Activated T-helper 2 cell treated with anti-CD3 and anti-CD28 coated beads, Interferon-gamma antibody, Interleukin-2, Interleukin-4, amounts not matched to agents 10 μg/mL and 5 μg/mL and 100 μg/mL, durations not matched to agents 14 hours and 24 hours and 36 hours (primary cell): ENCODE results near the gene ANKRD23. TPM values are rescaled to one million over a fixed set of nuclear protein-coding genes. Genes with fewer than 3 reads are reported as not detected.
"Not testable (repeated sequence)": the region's sequence is repeated elsewhere in the genome, so short reads cannot be mapped to it uniquely, and the experiment has no call there.

Experiments
- DNase-seq: peaks from one replicate; pipeline ENCODE4 v3.0.0; 2021; ENCODE audit warnings: low spot score
- H3K27ac Mint-ChIP-seq: one replicate; pipeline ENCODE4 v1.8.0; 2021; ENCODE audit warnings: mixed read lengths
- H3K27me3 Mint-ChIP-seq: one replicate; pipeline ENCODE4 v1.8.0; 2021; ENCODE audit warnings: low read depth, mixed read lengths
- H3K36me3 Mint-ChIP-seq: one replicate; pipeline ENCODE4 v1.8.0; 2021; ENCODE audit warnings: low read depth, mixed read lengths
- H3K4me1 Mint-ChIP-seq: one replicate; pipeline ENCODE4 v1.8.0; 2021; ENCODE audit warnings: low read depth, mixed read lengths
- H3K4me3 Mint-ChIP-seq: one replicate; pipeline ENCODE4 v1.8.0; 2021; ENCODE audit warnings: low read depth, mild to moderate bottlenecking, moderate library complexity, mixed read lengths
- H3K9me3 Mint-ChIP-seq: one replicate; pipeline ENCODE4 v1.8.0; 2021; ENCODE audit warnings: mixed read lengths
- intact Hi-C: fragments of 100-400 bp; cut with micrococcal nuclease; formaldehyde crosslinking; loops from one replicate; pipeline ENCODE4 v1.15.1; 2023
- total RNA-seq: library from RNA; stranded (reverse); gene quantifications from 2 replicates; pipeline ENCODE4 v1.2.3, GENCODE V29; 2022

ANKRD23 gene
- total RNA-seq, 1 donor from 2014 or later, result 9.1 TPM

GRCh38 chr2:96809216-96809882, 34.5 kb downstream of the ANKRD23 start:
- peaks cover 8% of the 10 kb centered on the region for H3K36me3 Mint-ChIP-seq
- intact Hi-C loops, result no loop called here
- H3K4me1 Mint-ChIP-seq, result peaks cover 12% of the 10 kb centered on the region
- DNase-seq, result no peak
- no peaks in the 10 kb centered on the region for H3K9me3 Mint-ChIP-seq
- H3K4me3 Mint-ChIP-seq, result no peak overlapping the region
- no peak overlapping the region for H3K27ac Mint-ChIP-seq
- H3K27me3 Mint-ChIP-seq, result no peaks in the 10 kb centered on the region

DNA sequence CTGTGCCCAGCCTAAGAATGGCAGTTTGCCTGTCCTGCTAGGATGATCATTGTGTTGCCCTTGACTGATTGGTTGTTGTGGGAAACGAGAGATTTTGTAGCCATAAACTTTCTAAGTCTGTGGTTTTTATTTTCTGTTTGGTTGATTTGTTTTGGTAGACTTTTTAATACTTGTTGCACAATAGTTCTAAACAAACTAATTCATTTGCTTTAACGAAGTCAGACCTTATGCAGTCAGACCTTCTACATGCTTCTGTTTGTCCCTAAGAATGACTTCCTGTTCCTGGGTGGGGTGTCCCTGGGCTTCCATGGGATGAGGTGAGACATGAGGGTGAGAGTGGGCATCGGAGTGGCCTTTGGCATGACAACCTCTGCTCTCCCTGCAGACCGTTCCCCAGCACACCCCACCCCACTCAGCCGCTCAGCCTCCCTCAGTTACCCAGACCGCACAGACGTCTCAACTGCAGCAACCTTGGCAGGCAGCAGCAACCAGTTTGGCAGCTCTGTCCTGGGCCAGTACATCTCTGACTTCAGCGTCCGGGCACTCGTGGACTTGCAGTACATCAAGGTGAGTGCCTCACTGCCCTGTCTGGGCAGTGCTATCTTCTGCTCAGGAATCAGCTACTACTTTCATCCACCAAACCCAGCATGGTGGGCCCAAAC, 35.5 kb downstream of the ANKRD23 start:
- DNase-seq, result no peak
- intact Hi-C loops, result no loop called here
- H3K36me3 Mint-ChIP-seq, result peaks cover 8% of the 10 kb centered on the region
- H3K27me3 Mint-ChIP-seq, result no peaks in the 10 kb centered on the region
- peaks cover 12% of the 10 kb centered on the region for H3K4me1 Mint-ChIP-seq
- H3K9me3 Mint-ChIP-seq, result no peaks in the 10 kb centered on the region
- H3K27ac Mint-ChIP-seq, result peak overlapping the region; percentile 21
- H3K4me3 Mint-ChIP-seq, result no peak overlapping the region

GRCh38 chr2:96807127-96807471, 36.7 kb downstream of the ANKRD23 start:
- H3K27ac Mint-ChIP-seq, result peak overlapping the region; percentile 64
- peaks cover 4% of the 10 kb centered on the region for H3K36me3 Mint-ChIP-seq
- H3K27me3 Mint-ChIP-seq, result no peaks in the 10 kb centered on the region
- peaks cover 12% of the 10 kb centered on the region for H3K4me1 Mint-ChIP-seq
- no peak for DNase-seq
- intact Hi-C loops, result no loop called here
- no peaks in the 10 kb centered on the region for H3K9me3 Mint-ChIP-seq
- no peak overlapping the region for H3K4me3 Mint-ChIP-seq

GRCh38 chr2:96806468-96807126, 37.2 kb downstream of the ANKRD23 start:
- Mint-ChIP-seq H3K27ac (peak overlapping the region; percentile 64), H3K36me3 (peaks cover 4% of the 10 kb centered on the region), H3K27me3 (no peaks in the 10 kb centered on the region), H3K9me3 (no peaks in the 10 kb centered on the region), H3K4me1 (peaks cover 12% of the 10 kb centered on the region), H3K4me3 (no peak overlapping the region)
- intact Hi-C loops, result no loop called here
- DNase-seq, result no peak

DNA sequence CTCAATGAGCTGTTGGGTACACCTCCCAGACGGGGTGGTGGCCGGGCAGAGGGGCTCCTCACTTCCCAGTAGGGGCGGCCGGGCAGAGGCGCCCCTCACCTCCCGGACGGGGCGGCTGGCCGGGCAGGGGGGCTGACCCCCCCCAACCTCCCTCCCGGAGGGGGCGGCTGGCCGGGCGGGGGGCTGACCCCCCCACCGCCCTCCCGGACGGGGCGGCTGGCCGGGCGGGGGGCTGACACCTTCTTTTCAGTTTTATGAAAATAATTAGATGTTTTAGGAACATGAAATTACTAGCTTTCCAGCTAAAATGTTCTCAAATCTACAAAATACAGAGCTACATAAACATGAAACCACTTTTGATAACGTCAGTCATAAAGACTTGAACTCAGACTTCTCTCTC, 37.9 kb downstream of the ANKRD23 start:
- H3K27me3 Mint-ChIP-seq, H3K9me3 Mint-ChIP-seq, H3K36me3 Mint-ChIP-seq, intact Hi-C loops, H3K4me3 Mint-ChIP-seq, DNase-seq, H3K27ac Mint-ChIP-seq: not testable (repeated sequence)
- H3K4me1 Mint-ChIP-seq, result peaks cover 12% of the 10 kb centered on the region

GRCh38 chr2:96804986-96805385, 38.8 kb downstream of the ANKRD23 start:
- no peak for DNase-seq
- peaks cover 11% of the 10 kb centered on the region for H3K4me1 Mint-ChIP-seq
- H3K36me3 Mint-ChIP-seq, result peaks cover 4% of the 10 kb centered on the region
- no peaks in the 10 kb centered on the region for H3K9me3 Mint-ChIP-seq
- no peak overlapping the region for H3K4me3 Mint-ChIP-seq
- intact Hi-C loops, result loop anchor here (5.0 kb wide), 2 partner anchors 43 to 168 kb away; partner anchors contain the start of genes CNNM4 and KANSL3
- no peak overlapping the region for H3K27ac Mint-ChIP-seq
- no peaks in the 10 kb centered on the region for H3K27me3 Mint-ChIP-seq

- no peak overlapping the region for H3K27ac Mint-ChIP-seq
- H3K36me3 Mint-ChIP-seq, result peaks cover 4% of the 10 kb centered on the region
- H3K27me3 Mint-ChIP-seq, result no peaks in the 10 kb centered on the region
- H3K4me1 Mint-ChIP-seq, result peaks cover 9% of the 10 kb centered on the region
- H3K4me3 Mint-ChIP-seq, result no peak overlapping the region
- DNase-seq, result no peak
- intact Hi-C loops, result loop anchor here (5.0 kb wide), 2 partner anchors 40 to 165 kb away; partner anchors contain the start of genes CNNM4 and KANSL3
- H3K9me3 Mint-ChIP-seq, result no peaks in the 10 kb centered on the region
These were observed 41.1 kb downstream of the ANKRD23 start for GRCh38 chr2:96802721-96803120.

DNA sequence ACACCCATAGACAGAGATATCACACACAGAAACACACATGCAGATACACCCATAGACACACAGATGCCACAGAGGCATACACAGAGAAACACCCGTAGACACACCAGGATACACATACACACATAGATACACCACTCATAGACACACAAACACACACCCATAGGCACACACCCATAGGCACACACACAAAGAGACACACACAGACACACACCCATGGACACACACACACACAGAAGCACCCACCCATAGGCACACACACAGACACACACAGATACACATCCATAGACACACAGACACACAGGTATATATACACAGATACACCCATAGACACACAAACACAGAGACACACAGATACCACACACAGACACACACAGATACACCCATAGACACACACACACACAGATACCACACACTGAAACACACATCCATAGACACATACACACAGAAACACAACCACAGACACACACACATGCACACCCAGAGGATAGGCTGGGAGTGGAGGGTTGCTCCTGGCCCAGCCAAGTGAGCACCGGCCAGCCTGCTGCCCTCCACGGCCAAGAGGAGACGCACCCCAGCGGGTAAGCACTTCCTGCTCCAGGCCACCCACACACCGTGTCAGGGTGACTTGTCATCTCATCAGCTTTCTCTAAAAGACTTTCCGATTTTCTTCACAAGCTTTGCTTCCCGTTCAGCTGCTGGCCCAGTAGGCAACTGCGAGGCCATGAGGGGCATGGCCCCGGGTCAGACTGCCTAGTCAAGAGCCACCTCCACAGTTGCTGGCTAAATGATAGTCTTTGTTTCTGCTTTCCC, 41.8 kb downstream of the ANKRD23 start:
- H3K27me3 Mint-ChIP-seq, result no peaks in the 10 kb centered on the region
- no peak for DNase-seq
- no peak overlapping the region for H3K4me3 Mint-ChIP-seq
- no peak overlapping the region for H3K27ac Mint-ChIP-seq
- intact Hi-C loops, result loop anchor here (5.0 kb wide), 2 partner anchors 40 to 165 kb away; partner anchors contain the start of genes CNNM4 and KANSL3
- peaks cover 8% of the 10 kb centered on the region for H3K4me1 Mint-ChIP-seq
- H3K36me3 Mint-ChIP-seq, result peaks cover 4% of the 10 kb centered on the region
- no peaks in the 10 kb centered on the region for H3K9me3 Mint-ChIP-seq

DNA sequence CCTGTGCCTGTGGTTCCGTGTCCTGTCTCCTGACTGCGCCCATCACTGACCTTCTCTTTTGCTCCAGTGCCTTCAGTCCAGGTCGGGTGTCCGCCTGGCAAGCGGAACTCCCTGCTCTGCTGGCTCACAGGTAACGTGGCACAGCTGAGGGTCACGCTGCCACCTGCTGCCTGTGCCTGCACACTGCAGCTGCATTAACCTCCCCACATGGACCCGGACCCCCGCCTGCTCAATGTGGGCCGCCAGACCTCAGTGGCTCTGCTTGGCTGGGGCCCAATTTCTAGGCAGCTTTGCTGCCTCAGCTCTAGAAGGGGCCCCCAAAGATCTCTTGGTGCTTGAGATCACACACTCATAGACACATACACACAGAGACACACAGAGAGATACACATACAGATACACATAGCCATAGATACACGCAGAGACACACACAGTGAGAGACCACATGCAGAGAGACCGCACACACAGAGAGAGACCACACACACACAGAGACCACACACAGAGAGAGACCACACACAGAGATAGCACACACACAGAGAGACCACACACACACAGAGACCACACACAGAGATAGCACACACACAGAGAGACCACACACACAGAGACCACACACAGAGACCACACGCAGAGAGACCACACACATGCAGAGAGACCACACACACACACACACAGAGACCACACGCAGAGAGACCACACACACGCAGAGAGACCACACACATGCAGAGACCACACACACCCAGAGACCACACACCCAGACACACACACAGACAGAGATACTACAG, 42.6 kb downstream of the ANKRD23 start:
- peak; percentile 53 for DNase-seq
- Mint-ChIP-seq H3K36me3 (peaks cover under 1% of the 10 kb centered on the region), H3K27me3 (no peaks in the 10 kb centered on the region), H3K9me3 (no peaks in the 10 kb centered on the region), H3K4me1 (peaks cover under 1% of the 10 kb centered on the region), H3K4me3 (no peak overlapping the region), H3K27ac (no peak overlapping the region)
- intact Hi-C loops, result loop anchor here (5.0 kb wide), 2 partner anchors 39 to 164 kb away; partner anchors contain the start of genes CNNM4 and KANSL3

- DNase-seq, result no peak
- Mint-ChIP-seq H3K36me3 (no peaks in the 10 kb centered on the region), H3K9me3 (no peaks in the 10 kb centered on the region), H3K4me1 (no peaks in the 10 kb centered on the region), H3K27ac (no peak overlapping the region), H3K27me3 (no peaks in the 10 kb centered on the region), H3K4me3 (no peak overlapping the region)
- intact Hi-C loops, result loop anchor here (5.0 kb wide), 2 partner anchors 38 to 163 kb away; partner anchors contain the start of genes CNNM4 and KANSL3
These were observed 43.5 kb downstream of the ANKRD23 start for GRCh38 chr2:96800061-96801004.

- no peaks in the 10 kb centered on the region for H3K9me3 Mint-ChIP-seq
- H3K4me1 Mint-ChIP-seq, result no peaks in the 10 kb centered on the region
- no peaks in the 10 kb centered on the region for H3K36me3 Mint-ChIP-seq
- H3K27me3 Mint-ChIP-seq, result no peaks in the 10 kb centered on the region
- H3K4me3 Mint-ChIP-seq, result no peak overlapping the region
- no peak overlapping the region for H3K27ac Mint-ChIP-seq
- intact Hi-C loops, result no loop called here
- no peak for DNase-seq
These were observed 44.2 kb downstream of the ANKRD23 start for GRCh38 chr2:96799623-96799935.
